ENCODE results near the gene SMS.

- no peak for TF ChIP-seq REST (IDR thresholded peaks at IDR 0.05; ENCODE audit: insufficient read depth in 1 of 2, low read depth in 2 of 2, low read length in 2 of 2)
- no peak; the same call in 1 of the 2 replicates for TF ChIP-seq POLR2AphosphoS5 (IDR thresholded peaks at IDR 0.05; ENCODE audit: low read depth, low read length)
- no peak for TF ChIP-seq SIN3A (IDR thresholded peaks at IDR 0.05; ENCODE audit: borderline replicate concordance, insufficient read depth, low read length)
Measured at GRCh38 chrX:21940356-21940829, at the start of gene SMS.
